ENCODE measurements around the gene BBS9. TPM values are rescaled to one million over a fixed set of nuclear protein-coding genes. Genes with fewer than 3 reads are reported as not detected.

The BBS9 gene
- total and polyA plus RNA-seq, 2 donors (not counting 3 experiments of a cell fraction or from before 2014, with no cell fraction given) = 5.7 to 17.4 TPM

DNA sequence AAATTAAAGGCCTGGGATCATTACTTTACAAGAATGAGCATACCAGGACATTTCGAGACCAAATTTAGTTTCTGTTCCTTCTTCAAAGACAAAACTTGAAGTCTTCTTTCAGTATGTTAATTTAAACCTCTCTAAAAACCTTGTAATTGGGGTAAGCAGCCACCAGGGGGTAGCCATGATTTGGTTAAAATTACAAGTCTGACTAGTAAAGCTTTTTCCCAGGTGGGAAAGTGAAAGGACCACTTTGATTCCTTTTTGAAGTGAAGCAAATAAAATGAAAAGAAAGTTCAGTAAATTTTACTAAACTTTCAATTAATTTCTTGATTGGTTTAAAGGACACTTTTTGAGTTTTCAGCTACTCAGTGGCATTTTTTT is 294.3 kb downstream of the BBS9 start:
- Histone ChIP-seq H3K4me3 (replicated peaks in 1 of 3; ENCODE audit: insufficient read depth in 1 of 3, low read depth in 1 of 3, low read length in 3 of 3) (no peak overlapping the region), H4K20me1 (replicated peaks; ENCODE audit: control insufficient read depth, extremely low read depth, insufficient read depth, low read length) (no peaks in the 10 kb centered on the region), H3K36me3 (ENCODE audit: control insufficient read depth in 2 of 2, extremely low read depth in 1 of 2, insufficient read depth in 2 of 2, low read length in 2 of 2) (no peaks in the 10 kb centered on the region), H3K9me3 (replicated peaks; ENCODE audit: control insufficient read depth, insufficient read depth, low read length) (no peaks in the 10 kb centered on the region), H3K4me2 (ENCODE audit: insufficient read depth, low read length) (no peak overlapping the region), H3K9ac (replicated peaks; ENCODE audit: extremely low read depth, insufficient read depth, low read length) (no peak overlapping the region), H3K27me3 (ENCODE audit: control insufficient read depth in 2 of 2, insufficient read depth in 2 of 2, low read length in 2 of 2) (no peaks in the 10 kb centered on the region), H3K27ac (ENCODE audit: insufficient read depth, low read depth, low read length) (no peak overlapping the region), H2AFZ (ENCODE audit: low read depth, low read length) (no peak overlapping the region), H3K4me1 (ENCODE audit: control insufficient read depth, extremely low read depth, insufficient read depth, low read length) (no peaks in the 10 kb centered on the region), H3K9me1 (replicated peaks; ENCODE audit: control insufficient read depth, extremely low read depth, insufficient read depth, low read length) (no peaks in the 10 kb centered on the region), H3K79me2 (ENCODE audit: control insufficient read depth, insufficient read depth, low read length) (no peaks in the 10 kb centered on the region)
- TF ChIP-seq GATA2 (IDR thresholded peaks at IDR 0.05; ENCODE audit: insufficient read depth, insufficient read length, low read depth, low read length) (no peak), POLR2AphosphoS5 (IDR thresholded peaks at IDR 0.05; ENCODE audit: insufficient read depth, low read depth, low read length) (no peak), POLR2A (IDR thresholded peaks at IDR 0.05; ENCODE audit: low read depth, low read length) (no peak), MYC (IDR thresholded peaks at IDR 0.05; ENCODE audit: low read depth, low read length) (no peak)
- TF ChIP-seq, protein P1, sequence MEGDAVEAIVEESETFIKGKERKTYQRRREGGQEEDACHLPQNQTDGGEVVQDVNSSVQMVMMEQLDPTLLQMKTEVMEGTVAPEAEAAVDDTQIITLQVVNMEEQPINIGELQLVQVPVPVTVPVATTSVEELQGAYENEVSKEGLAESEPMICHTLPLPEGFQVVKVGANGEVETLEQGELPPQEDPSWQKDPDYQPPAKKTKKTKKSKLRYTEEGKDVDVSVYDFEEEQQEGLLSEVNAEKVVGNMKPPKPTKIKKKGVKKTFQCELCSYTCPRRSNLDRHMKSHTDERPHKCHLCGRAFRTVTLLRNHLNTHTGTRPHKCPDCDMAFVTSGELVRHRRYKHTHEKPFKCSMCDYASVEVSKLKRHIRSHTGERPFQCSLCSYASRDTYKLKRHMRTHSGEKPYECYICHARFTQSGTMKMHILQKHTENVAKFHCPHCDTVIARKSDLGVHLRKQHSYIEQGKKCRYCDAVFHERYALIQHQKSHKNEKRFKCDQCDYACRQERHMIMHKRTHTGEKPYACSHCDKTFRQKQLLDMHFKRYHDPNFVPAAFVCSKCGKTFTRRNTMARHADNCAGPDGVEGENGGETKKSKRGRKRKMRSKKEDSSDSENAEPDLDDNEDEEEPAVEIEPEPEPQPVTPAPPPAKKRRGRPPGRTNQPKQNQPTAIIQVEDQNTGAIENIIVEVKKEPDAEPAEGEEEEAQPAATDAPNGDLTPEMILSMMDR (IDR thresholded peaks at IDR 0.05; ENCODE audit: extremely low read depth in 1 of 2, insufficient read depth in 1 of 2, low read depth in 1 of 2, low read length in 2 of 2) = peak; percentile 16 to 27
- TF ChIP-seq, protein P2, sequence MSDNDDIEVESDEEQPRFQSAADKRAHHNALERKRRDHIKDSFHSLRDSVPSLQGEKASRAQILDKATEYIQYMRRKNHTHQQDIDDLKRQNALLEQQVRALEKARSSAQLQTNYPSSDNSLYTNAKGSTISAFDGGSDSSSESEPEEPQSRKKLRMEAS (IDR thresholded peaks at IDR 0.05; ENCODE audit: insufficient read depth, insufficient read length) = no peak
- ChIA-PET CTCF (interaction anchor here (0.8 to 6.1 kb wide), 10 partner anchors 10 to 664 kb away, joined by 3 to 61 read pairs (median 4); no protein-coding TSS in a partner anchor), POLR2A (no interaction called here)
- no TSS peak for BruUV-seq (replicated peaks)
- peak; percentile 15 for DNase-seq (ENCODE audit: low read depth, low spot score)
- dilution Hi-C loops (cut with MboI; ENCODE audit: extremely low pct_ligation_motif_present, low sequenced_read_pairs) = no loop called here
- intact Hi-C loops (cut with micrococcal nuclease) = loop anchor here (1.0 to 10.0 kb wide), 5 partner anchors 236 to 509 kb away; no protein-coding TSS in a partner anchor
- FAIRE-seq = no peak

All from endothelial cell of umbilical vein (primary cell).